ENCODE results near the gene TMEM183A.

- TF ChIP-seq TAF1 (IDR thresholded peaks at IDR 0.05; ENCODE audit: borderline replicate concordance, low read depth, low read length) (no peak), POLR2AphosphoS5 (IDR thresholded peaks at IDR 0.05; ENCODE audit: low read depth, low read length) (no peak)
These were observed 44.7 kb downstream of the TMEM183A start for GRCh38 chr1:203051841-203052324.
